Parathyroid adenoma (tissue), 2 donors: ENCODE data around the gene MCAM.

Experiments used
- H2AFZ ChIP-seq: fragments of 300-600 bp; sonication (generic); one replicate; pipeline ENCODE4 v1.7.0; 2017; ENCODE audit warnings: antibody characterized with exemption, mild to moderate bottlenecking
- H3K27ac ChIP-seq: fragments of 300-600 bp; sonication (generic); one replicate; pipeline ENCODE4 v1.7.0; 2017
- H3K27me3 ChIP-seq: fragments of 300-600 bp; sonication (generic); one replicate; pipeline ENCODE4 v1.7.0; 2017; ENCODE audit warnings: low read length; ENCODE audit not compliant: control insufficient read depth, insufficient read depth
- H3K36me3 ChIP-seq: fragments of 300-600 bp; sonication (generic); one replicate; pipeline ENCODE4 v1.7.0; 2017; ENCODE audit warnings: low read length; ENCODE audit not compliant: control insufficient read depth, insufficient read depth
- H3K4me1 ChIP-seq: fragments of 300-600 bp; sonication (generic); one replicate; pipeline ENCODE4 v1.7.0; 2017; ENCODE audit warnings: control low read depth
- H3K4me2 ChIP-seq: fragments of 300-600 bp; sonication (generic); one replicate; pipeline ENCODE4 v1.7.0; 2017; ENCODE audit warnings: low read length
- H3K4me3 ChIP-seq: fragments of 300-600 bp; sonication (generic); one replicate; pipeline ENCODE4 v1.7.0; 2017; ENCODE audit warnings: low read depth, low read length
- H3K79me2 ChIP-seq: fragments of 300-600 bp; sonication (generic); one replicate; pipeline ENCODE4 v1.7.0; 2017; ENCODE audit warnings: control low read depth
- H3K9ac ChIP-seq: fragments of 300-600 bp; sonication (generic); one replicate; pipeline ENCODE4 v1.7.0; 2017; ENCODE audit warnings: mild to moderate bottlenecking
- H3K9me3 ChIP-seq: fragments of 300-600 bp; sonication (generic); one replicate; pipeline ENCODE4 v1.7.0; 2017; ENCODE audit warnings: low read length; ENCODE audit not compliant: control insufficient read depth
- TF ChIP-seq, protein P1 (sequence below): fragments of 300-600 bp; sonication (generic); IDR thresholded peaks from one replicate; pipeline ENCODE4 v1.7.0; 2017; ENCODE audit warnings: antibody characterized with exemption, mild to moderate bottlenecking
- donor health status: primary hyperparathyroidism.

The MCAM gene

DNA sequence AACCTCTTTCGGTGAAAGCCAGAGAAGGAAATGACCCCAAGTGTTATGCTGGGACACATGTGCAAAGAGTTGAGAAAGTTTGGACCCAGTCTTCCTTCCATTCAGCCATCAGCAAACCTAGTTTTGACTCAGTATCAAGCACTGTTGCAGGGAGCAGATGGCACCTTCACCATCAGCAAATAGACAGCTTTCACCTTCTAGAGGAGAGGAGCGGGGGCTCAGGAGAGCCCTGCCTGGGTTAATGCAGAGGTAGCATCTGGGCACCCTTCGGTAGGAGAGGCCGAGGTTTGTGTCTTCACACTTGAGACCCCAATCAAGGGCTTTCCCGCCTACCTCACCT lies 45.8 kb upstream of the MCAM start:
- TF ChIP-seq, protein P1, sequence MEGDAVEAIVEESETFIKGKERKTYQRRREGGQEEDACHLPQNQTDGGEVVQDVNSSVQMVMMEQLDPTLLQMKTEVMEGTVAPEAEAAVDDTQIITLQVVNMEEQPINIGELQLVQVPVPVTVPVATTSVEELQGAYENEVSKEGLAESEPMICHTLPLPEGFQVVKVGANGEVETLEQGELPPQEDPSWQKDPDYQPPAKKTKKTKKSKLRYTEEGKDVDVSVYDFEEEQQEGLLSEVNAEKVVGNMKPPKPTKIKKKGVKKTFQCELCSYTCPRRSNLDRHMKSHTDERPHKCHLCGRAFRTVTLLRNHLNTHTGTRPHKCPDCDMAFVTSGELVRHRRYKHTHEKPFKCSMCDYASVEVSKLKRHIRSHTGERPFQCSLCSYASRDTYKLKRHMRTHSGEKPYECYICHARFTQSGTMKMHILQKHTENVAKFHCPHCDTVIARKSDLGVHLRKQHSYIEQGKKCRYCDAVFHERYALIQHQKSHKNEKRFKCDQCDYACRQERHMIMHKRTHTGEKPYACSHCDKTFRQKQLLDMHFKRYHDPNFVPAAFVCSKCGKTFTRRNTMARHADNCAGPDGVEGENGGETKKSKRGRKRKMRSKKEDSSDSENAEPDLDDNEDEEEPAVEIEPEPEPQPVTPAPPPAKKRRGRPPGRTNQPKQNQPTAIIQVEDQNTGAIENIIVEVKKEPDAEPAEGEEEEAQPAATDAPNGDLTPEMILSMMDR: no peak
- peak overlapping the region; percentile 82 for H3K27ac ChIP-seq
- no peak overlapping the region for H3K9ac ChIP-seq
- H3K4me1 ChIP-seq: peaks cover 17% of the 10 kb centered on the region
- H3K27me3 ChIP-seq: no peaks in the 10 kb centered on the region
- H3K79me2 ChIP-seq: no peaks in the 10 kb centered on the region
- no peaks in the 10 kb centered on the region for H3K36me3 ChIP-seq
- no peaks in the 10 kb centered on the region for H3K9me3 ChIP-seq
- peak overlapping the region; percentile 53 for H3K4me2 ChIP-seq
- H2AFZ ChIP-seq: peak overlapping the region; percentile 46
- H3K4me3 ChIP-seq: peak overlapping the region; percentile 64

DNA sequence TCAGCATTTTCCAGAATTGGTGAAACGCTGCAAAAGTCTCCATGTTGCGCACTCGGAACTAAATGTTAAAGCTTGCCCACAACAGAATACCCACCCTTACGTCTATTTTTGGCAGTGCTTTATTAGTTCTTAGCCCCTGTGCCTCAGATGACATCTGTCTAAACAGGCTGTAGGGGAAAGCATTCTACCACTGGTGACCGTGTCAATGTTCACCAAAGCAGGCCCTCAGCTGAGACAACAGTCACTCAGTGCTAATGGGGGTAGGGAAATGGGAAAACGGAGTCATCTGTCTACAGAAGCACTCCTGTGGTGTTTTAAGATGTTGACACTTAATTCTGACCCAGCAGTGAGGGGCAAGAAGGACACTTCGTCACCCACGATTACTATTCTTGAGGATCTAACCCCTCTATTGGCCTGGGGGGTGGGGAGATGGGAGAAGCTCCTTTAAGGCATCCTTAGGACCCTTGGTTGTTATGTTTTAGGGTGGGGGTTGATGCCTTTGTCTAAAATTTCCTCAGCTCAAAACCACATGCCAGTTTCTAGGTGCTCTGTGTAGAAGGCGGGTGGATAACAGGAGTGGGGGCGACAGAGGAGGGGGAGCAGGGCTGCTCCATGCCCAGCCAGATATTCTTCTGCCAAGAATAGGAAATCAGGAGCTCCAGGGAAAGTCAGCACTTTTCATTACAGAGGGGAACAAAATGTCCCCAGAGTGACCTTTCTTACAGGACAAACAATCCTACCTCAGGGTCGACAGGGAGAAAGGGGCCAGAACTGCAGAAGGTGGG lies 45.2 kb upstream of the MCAM start:
- H3K4me2 ChIP-seq: peak overlapping the region; percentile 53
- TF ChIP-seq, protein P1: no peak
- H3K9ac ChIP-seq: no peak overlapping the region
- peak overlapping the region; percentile 64 for H3K4me3 ChIP-seq
- H3K79me2 ChIP-seq: no peaks in the 10 kb centered on the region
- H3K9me3 ChIP-seq: no peaks in the 10 kb centered on the region
- peaks cover 17% of the 10 kb centered on the region for H3K4me1 ChIP-seq
- H3K27me3 ChIP-seq: no peaks in the 10 kb centered on the region
- H3K27ac ChIP-seq: peak overlapping the region; percentile 82
- H2AFZ ChIP-seq: no peak overlapping the region
- H3K36me3 ChIP-seq: no peaks in the 10 kb centered on the region

DNA sequence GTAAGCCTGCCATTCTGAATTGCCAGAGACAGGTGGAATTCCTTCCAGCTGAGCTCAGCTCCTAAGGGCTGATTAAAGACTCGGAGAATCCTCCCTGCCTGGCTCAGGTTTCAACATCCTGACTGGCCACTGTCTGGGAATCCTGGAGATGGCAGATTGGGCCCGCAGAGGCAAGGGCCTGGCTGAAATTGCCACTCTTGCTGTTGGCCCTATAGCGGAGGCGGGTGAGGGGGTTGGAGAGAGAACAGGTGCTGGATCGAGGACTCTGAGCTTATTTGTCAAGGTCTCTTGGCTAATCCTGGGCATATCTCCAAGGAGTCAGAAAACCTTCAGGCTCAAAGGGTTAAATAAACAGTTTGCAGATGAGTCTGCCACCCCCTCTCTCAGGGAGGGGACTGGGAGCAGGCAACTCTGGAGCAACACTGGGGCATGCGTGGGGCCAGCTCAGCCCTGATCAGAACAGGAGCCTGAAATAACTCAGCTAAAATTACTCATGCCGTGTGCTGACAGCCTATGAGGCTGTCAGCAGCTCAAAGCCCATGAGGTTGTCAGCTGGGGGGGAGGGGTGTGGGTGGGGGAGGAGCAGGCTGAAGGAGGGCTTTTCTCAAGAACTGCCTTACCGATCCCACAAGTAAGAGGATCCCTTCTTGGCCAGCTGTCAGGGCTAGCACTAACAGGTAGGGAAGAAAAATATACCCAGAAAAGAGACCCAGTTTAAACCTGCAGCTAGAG lies 44.3 kb upstream of the MCAM start:
- TF ChIP-seq, protein P1: no peak
- no peak overlapping the region for H3K9ac ChIP-seq

DNA sequence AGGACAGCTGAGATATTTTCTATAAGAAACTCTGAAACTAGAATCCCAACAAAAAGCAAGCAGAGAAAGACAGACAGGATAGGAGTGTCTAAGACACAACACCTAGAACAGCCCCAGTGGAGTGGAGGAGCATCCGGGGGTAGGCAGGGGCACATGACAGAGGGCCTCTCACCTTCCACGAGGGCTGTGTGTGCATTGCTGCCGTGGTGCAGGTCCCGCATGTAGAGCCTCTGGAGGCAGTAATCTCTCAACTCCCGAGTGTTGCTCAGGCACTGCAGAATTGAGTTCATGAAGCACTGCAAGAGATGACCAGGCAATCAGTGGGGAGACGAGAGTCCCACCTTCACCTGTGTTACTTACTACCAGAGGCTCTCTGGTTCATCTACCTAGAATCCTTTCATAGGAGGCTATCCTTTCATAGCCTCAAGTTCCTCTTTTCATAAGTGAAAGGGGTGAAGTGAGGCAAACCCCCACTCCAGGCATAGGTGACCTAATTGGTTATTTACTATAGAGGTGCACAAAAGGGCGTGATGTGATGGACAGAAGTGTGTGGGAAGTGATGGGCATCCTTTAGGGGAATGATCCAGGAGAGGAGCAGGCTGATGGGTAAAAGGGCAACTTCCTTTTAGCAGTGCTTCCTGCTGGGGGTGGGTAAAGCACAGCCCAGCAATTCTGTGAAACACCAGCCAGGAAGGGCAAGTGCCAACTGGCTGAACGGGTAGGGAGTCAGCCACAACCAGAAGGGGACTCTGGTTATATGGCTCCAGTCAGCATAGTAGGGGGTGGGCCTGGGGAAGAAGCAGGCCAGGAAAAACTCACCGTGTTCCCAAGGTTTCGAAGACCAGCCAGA lies 42.7 kb upstream of the MCAM start:
- Histone ChIP-seq H3K27ac (no peak overlapping the region), H3K4me1 (peaks cover 14% of the 10 kb centered on the region), H2AFZ (no peak overlapping the region), H3K27me3 (no peaks in the 10 kb centered on the region), H3K4me3 (no peak overlapping the region), H3K79me2 (no peaks in the 10 kb centered on the region), H3K4me2 (no peak overlapping the region), H3K9me3 (no peaks in the 10 kb centered on the region), H3K36me3 (no peaks in the 10 kb centered on the region), H3K9ac (no peak overlapping the region)
- TF ChIP-seq, protein P1: no peak

More for the DNA sequence above, 44.3 kb upstream of the MCAM start:
- peaks cover 17% of the 10 kb centered on the region for H3K4me1 ChIP-seq
- peak overlapping the region; percentile 13 for H2AFZ ChIP-seq
- H3K4me2 ChIP-seq: peak overlapping the region; percentile 53
- H3K27me3 ChIP-seq: no peaks in the 10 kb centered on the region
- H3K27ac ChIP-seq: peak overlapping the region; percentile 82
- H3K36me3 ChIP-seq: no peaks in the 10 kb centered on the region
- H3K9me3 ChIP-seq: no peaks in the 10 kb centered on the region
- no peaks in the 10 kb centered on the region for H3K79me2 ChIP-seq
- peak overlapping the region; percentile 64 for H3K4me3 ChIP-seq
